Muscle layer of duodenum (tissue), 2 donors: Measurements from ENCODE around the gene SIAH2.

ENCODE experiments used
- H3K27ac ChIP-seq: one replicate; pipeline ENCODE4 v1.7.0; 2013; ENCODE audit warnings: mild to moderate bottlenecking, low read length
- H3K27me3 ChIP-seq: one replicate; pipeline ENCODE4 v1.7.0; 2013; ENCODE audit warnings: low read depth, mild to moderate bottlenecking, control low read depth, low read length
- H3K36me3 ChIP-seq, 2 donors: one replicate each; pipeline ENCODE4 v1.7.0; 2013; ENCODE audit warnings: low read length in 2 of 2, control low read depth in 1 of 2, mild to moderate bottlenecking in 1 of 2; ENCODE audit not compliant: insufficient read depth in 2 of 2, control insufficient read depth in 1 of 2
- H3K4me1 ChIP-seq, 2 donors: one replicate each; pipeline ENCODE4 v1.7.0; 2013; ENCODE audit warnings: low read length in 2 of 2, mild to moderate bottlenecking in 2 of 2, control low read depth in 1 of 2, moderate library complexity in 1 of 2; ENCODE audit not compliant: insufficient read depth in 2 of 2, control insufficient read depth in 1 of 2
- H3K4me3 ChIP-seq, 2 donors: one replicate each; pipeline ENCODE4 v1.7.0; 2013; ENCODE audit warnings: low read length in 2 of 2, low read depth in 1 of 2, mild to moderate bottlenecking in 1 of 2
- H3K9me3 ChIP-seq, 2 donors: one replicate each; pipeline ENCODE4 v1.7.0; 2013; ENCODE audit warnings: low read length in 2 of 2, control low read depth in 1 of 2, mild to moderate bottlenecking in 1 of 2; ENCODE audit not compliant: control insufficient read depth in 1 of 2
- donor health status: healthy.

SIAH2 gene

GRCh38 chr3:150790629-150791028 lies 27.7 kb upstream of the SIAH2 start:
- no peaks in the 10 kb centered on the region for H3K27me3 ChIP-seq
- no peak overlapping the region for H3K4me3 ChIP-seq
- no peaks in the 10 kb centered on the region for H3K4me1 ChIP-seq
- no peaks in the 10 kb centered on the region for H3K9me3 ChIP-seq
- H3K27ac ChIP-seq = no peak overlapping the region
- H3K36me3 ChIP-seq = no peaks in the 10 kb centered on the region

GRCh38 chr3:150789451-150789850 lies 26.5 kb upstream of the SIAH2 start:
- no peaks in the 10 kb centered on the region for H3K27me3 ChIP-seq
- H3K9me3 ChIP-seq = no peaks in the 10 kb centered on the region
- no peak overlapping the region for H3K27ac ChIP-seq
- no peaks in the 10 kb centered on the region for H3K4me1 ChIP-seq
- no peaks in the 10 kb centered on the region for H3K36me3 ChIP-seq
- H3K4me3 ChIP-seq = no peak overlapping the region

- Histone ChIP-seq H3K36me3 (no peaks in the 10 kb centered on the region), H3K27me3 (no peaks in the 10 kb centered on the region), H3K27ac (no peak overlapping the region), H3K9me3 (no peaks in the 10 kb centered on the region), H3K4me3 (no peak overlapping the region), H3K4me1 (no peaks in the 10 kb centered on the region)
Measured at GRCh38 chr3:150787741-150788370, 24.9 kb upstream of the SIAH2 start.

- no peaks in the 10 kb centered on the region for H3K9me3 ChIP-seq
- no peaks in the 10 kb centered on the region for H3K36me3 ChIP-seq
- H3K4me1 ChIP-seq = no peaks in the 10 kb centered on the region
- H3K27me3 ChIP-seq = no peaks in the 10 kb centered on the region
- H3K4me3 ChIP-seq = no peak overlapping the region
- no peak overlapping the region for H3K27ac ChIP-seq
Measured at GRCh38 chr3:150786791-150787190, 23.8 kb upstream of the SIAH2 start.

- H3K36me3 ChIP-seq = no peaks in the 10 kb centered on the region
Measured at GRCh38 chr3:150784747-150785125, 21.8 kb upstream of the SIAH2 start.

GRCh38 chr3:150783920-150784746 lies 21.2 kb upstream of the SIAH2 start:
- Histone ChIP-seq H3K4me1 (no peaks in the 10 kb centered on the region), H3K4me3 (no peak overlapping the region), H3K27ac (no peak overlapping the region), H3K27me3 (no peaks in the 10 kb centered on the region), H3K36me3 (no peaks in the 10 kb centered on the region), H3K9me3 (no peaks in the 10 kb centered on the region)

More at GRCh38 chr3:150784747-150785125, 21.8 kb upstream of the SIAH2 start:
- no peak overlapping the region for H3K4me3 ChIP-seq
- H3K27ac ChIP-seq = no peak overlapping the region
- no peaks in the 10 kb centered on the region for H3K27me3 ChIP-seq
- no peaks in the 10 kb centered on the region for H3K4me1 ChIP-seq
- H3K9me3 ChIP-seq = no peaks in the 10 kb centered on the region

- H3K36me3 ChIP-seq = no peaks in the 10 kb centered on the region
- H3K27me3 ChIP-seq = no peaks in the 10 kb centered on the region
Measured at GRCh38 chr3:150783316-150783715, 20.3 kb upstream of the SIAH2 start.

GRCh38 chr3:150779402-150779858 lies 16.5 kb upstream of the SIAH2 start:
- Histone ChIP-seq H3K27ac (no peak overlapping the region), H3K4me3 (no peak overlapping the region), H3K4me1 (no peaks in the 10 kb centered on the region), H3K27me3 (no peaks in the 10 kb centered on the region), H3K9me3 (no peaks in the 10 kb centered on the region), H3K36me3 (no peaks in the 10 kb centered on the region)

More at GRCh38 chr3:150783316-150783715, 20.3 kb upstream of the SIAH2 start:
- Histone ChIP-seq H3K9me3 (no peaks in the 10 kb centered on the region), H3K4me3 (no peak overlapping the region), H3K27ac (no peak overlapping the region), H3K4me1 (no peaks in the 10 kb centered on the region)

GRCh38 chr3:150778793-150779401 lies 15.9 kb upstream of the SIAH2 start:
- H3K4me1 ChIP-seq = no peaks in the 10 kb centered on the region
- H3K9me3 ChIP-seq = no peaks in the 10 kb centered on the region
- no peak overlapping the region for H3K4me3 ChIP-seq
- no peak overlapping the region for H3K27ac ChIP-seq
- no peaks in the 10 kb centered on the region for H3K27me3 ChIP-seq
- H3K36me3 ChIP-seq = no peaks in the 10 kb centered on the region

GRCh38 chr3:150775001-150775599 lies 12.1 kb upstream of the SIAH2 start:
- Histone ChIP-seq H3K27me3 (no peaks in the 10 kb centered on the region), H3K9me3 (no peaks in the 10 kb centered on the region), H3K4me1 (no peaks in the 10 kb centered on the region)

GRCh38 chr3:150773616-150774192 lies 10.7 kb upstream of the SIAH2 start:
- Histone ChIP-seq H3K36me3 (no peaks in the 10 kb centered on the region), H3K4me3 (no peak overlapping the region)

More at GRCh38 chr3:150775001-150775599, 12.1 kb upstream of the SIAH2 start:
- H3K36me3 ChIP-seq = no peaks in the 10 kb centered on the region
- no peak overlapping the region for H3K27ac ChIP-seq
- H3K4me3 ChIP-seq = no peak overlapping the region

More at GRCh38 chr3:150773616-150774192, 10.7 kb upstream of the SIAH2 start:
- Histone ChIP-seq H3K27me3 (no peaks in the 10 kb centered on the region), H3K4me1 (no peaks in the 10 kb centered on the region), H3K27ac (no peak overlapping the region), H3K9me3 (no peaks in the 10 kb centered on the region)
